Stomach (tissue), 19 donors: ENCODE measurements around the gene KRT81. TPM values are rescaled to one million over a fixed set of nuclear protein-coding genes. Genes with fewer than 3 reads are reported as not detected.

Source experiments
- DNase-seq, 2 donors: peaks; one replicate each; pipeline versions ENCODE4 v3.0.0 to v3.0.0-alpha.2; 2013 to 2019
- H3K27ac ChIP-seq, 5 donors: fragments of 200-600 bp in 4 of 5; sonication (generic) in 4 of 5; one replicate each; pipeline ENCODE4 v1.5.1; 2013 to 2019; ENCODE audit warnings: mild to moderate bottlenecking in 1 of 5, moderate library complexity in 1 of 5
- H3K27me3 ChIP-seq, 3 donors: fragments of 200-600 bp; sonication (generic); one replicate each; pipeline ENCODE4 v1.5.1; 2017 to 2019; ENCODE audit warnings: mixed run types in 1 of 3
- H3K36me3 ChIP-seq, 4 donors: fragments of 200-600 bp; sonication (generic); 1 replicate in 3 of 4; 2 replicates in 1 of 4; pipeline ENCODE4 v1.5.1; 2016 to 2019
- H3K4me1 ChIP-seq, 4 donors: fragments of 200-600 bp; sonication (generic); one replicate each; pipeline ENCODE4 v1.5.1; 2016 to 2019
- H3K4me3 ChIP-seq, 4 donors: fragments of 200-600 bp; sonication (generic) in 3 of 4; one replicate each; pipeline ENCODE4 v1.5.1; 2016 to 2019; ENCODE audit warnings: mild to moderate bottlenecking in 1 of 4
- H3K9me3 ChIP-seq, 4 donors: fragments of 200-600 bp; sonication (generic); one replicate each; pipeline ENCODE4 v1.5.1; 2016 to 2019
- EP300 ChIP-seq: sonication (generic); formaldehyde crosslinking; IDR thresholded peaks from one replicate; pipeline ENCODE4 v1.6.1; 2017; ENCODE audit warnings: antibody characterized with exemption
- POLR2A ChIP-seq, 4 donors: fragments of 450-650 bp; IDR thresholded peaks; one replicate each; pipeline ENCODE4 v1.6.1; 2016; ENCODE audit warnings: antibody characterized with exemption in 4 of 4, control low read depth in 2 of 4, mild to moderate bottlenecking in 1 of 4, moderate library complexity in 1 of 4
- POLR2AphosphoS5 ChIP-seq, 3 donors: sonication (generic); formaldehyde crosslinking; IDR thresholded peaks; one replicate each; pipeline ENCODE4 v1.6.1; 2016; ENCODE audit warnings: antibody characterized with exemption in 3 of 3
- WGBS, 5 donors: extraction: QIAGEN DNeasy Blood & Tissue Kit in 3 of 5; methylation state at CpG; one replicate each; pipeline versions ENCODE4 v1.1.5 to v1.1.7; 2013 to 2018; 5-methylcytosine and 5-hydroxymethylcytosine counted together
- intact Hi-C: fragments of 100-400 bp; cut with DNase I; formaldehyde crosslinking; loops from one replicate; pipeline ENCODE4 v1.15.1; 2023; ENCODE audit warnings: low total_unique reads
- long read RNA-seq, 10 donors: transcript quantifications; one replicate each; lab custom pipeline, GENCODE V29; 2026
- polyA plus RNA-seq, 3 donors: library from polyadenylated mRNA; stranded (reverse); fragments of 200-250 nt; gene quantifications; one replicate each; pipeline ENCODE4 v1.2.3, GENCODE V29; 2013
- total RNA-seq, 5 donors: library from RNA; depleted of rRNA; stranded (reverse); fragments of >200 nt; gene quantifications; one replicate each; pipeline versions ENCODE4 v1.1.0 to v1.2.3, GENCODE V29; 2014 to 2016
- TF ChIP-seq, protein P1 (sequence below), 7 experiments: fragments of 450-650 bp in 4 of 7; fragments of 200-600 bp in 3 of 7; sonication (generic) in 3 of 7; IDR thresholded peaks; one replicate each; pipeline ENCODE4 v1.5.1; 2016 to 2019; ENCODE audit warnings: antibody characterized with exemption in 7 of 7, control low read depth in 2 of 7, mild to moderate bottlenecking in 1 of 7
- donor health status: healthy with polysubstance abuse.
- donor health status: Bipolar disorder and iron deficiency.
- donor health status: healthy.

Gene KRT81
- total RNA-seq = not detected
- polyA plus RNA-seq = under 1 TPM in 1 of 3 donors, not detected in 2; 0.15 TPM
- long read RNA-seq, donor 1 = 0 reads
- long read RNA-seq, donor 2 = 0 reads
- long read RNA-seq, donor 3 = 0 reads
- long read RNA-seq, donor 4 = 0 reads
- long read RNA-seq, donor 5 = 0 reads
- long read RNA-seq, donor 6 = 0 reads
- long read RNA-seq, donor 7 = 0 reads
- long read RNA-seq, donor 8 = 0 reads
- long read RNA-seq, donor 9 = 0 reads
- long read RNA-seq, donor 10 = 0 reads

DNA sequence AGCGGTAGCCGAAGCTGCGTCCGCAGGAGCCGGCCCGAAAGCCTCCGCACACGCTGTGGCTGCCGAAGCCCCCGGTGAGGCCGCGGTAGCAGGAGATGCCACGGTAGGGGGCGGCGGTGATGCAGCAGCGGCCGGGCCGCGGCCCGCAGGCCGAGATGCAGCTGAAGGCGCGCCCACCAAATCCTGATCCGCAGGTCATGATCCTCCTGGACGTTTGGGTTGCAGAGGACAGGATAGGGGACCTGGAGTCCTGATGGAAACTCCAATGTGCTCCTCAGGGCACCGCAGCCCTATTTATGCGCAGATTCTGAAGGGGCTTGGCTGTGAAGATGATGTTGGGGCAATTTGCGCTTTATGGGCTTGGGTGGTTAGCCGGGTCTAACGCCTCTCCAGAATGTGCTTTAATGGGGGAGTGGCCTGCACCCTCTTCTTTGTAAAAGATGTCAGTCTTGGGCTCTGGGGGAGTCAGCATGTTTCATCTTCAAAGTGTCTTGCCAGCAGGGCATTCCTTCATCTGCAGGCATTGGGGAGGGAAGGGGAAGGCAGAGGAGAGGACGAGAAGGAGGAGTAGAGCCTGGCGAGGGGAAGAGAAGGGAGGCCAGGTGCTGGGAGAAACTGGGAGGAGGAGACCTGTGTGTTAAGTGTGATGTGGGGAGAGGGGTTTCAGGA, at the start of gene KRT81:
Gene KRT81, minus strand, starts transcription at position 268 of the 669 bp plus-strand sequence. Its CDS starts 69 bp downstream, at position 199.
- no peak within 1 kb of the TSS for H3K27ac ChIP-seq
- WGBS, 5 donors = 34 to 73% (median 53%) methylated on average over 10 to 22 of the region's 32 CpGs
- no peaks in the 10 kb centered on the region for H3K36me3 ChIP-seq
- TF ChIP-seq, protein P1, sequence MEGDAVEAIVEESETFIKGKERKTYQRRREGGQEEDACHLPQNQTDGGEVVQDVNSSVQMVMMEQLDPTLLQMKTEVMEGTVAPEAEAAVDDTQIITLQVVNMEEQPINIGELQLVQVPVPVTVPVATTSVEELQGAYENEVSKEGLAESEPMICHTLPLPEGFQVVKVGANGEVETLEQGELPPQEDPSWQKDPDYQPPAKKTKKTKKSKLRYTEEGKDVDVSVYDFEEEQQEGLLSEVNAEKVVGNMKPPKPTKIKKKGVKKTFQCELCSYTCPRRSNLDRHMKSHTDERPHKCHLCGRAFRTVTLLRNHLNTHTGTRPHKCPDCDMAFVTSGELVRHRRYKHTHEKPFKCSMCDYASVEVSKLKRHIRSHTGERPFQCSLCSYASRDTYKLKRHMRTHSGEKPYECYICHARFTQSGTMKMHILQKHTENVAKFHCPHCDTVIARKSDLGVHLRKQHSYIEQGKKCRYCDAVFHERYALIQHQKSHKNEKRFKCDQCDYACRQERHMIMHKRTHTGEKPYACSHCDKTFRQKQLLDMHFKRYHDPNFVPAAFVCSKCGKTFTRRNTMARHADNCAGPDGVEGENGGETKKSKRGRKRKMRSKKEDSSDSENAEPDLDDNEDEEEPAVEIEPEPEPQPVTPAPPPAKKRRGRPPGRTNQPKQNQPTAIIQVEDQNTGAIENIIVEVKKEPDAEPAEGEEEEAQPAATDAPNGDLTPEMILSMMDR (IDR thresholded peaks at IDR 0.05) = no peak
- TF ChIP-seq POLR2A (IDR thresholded peaks at IDR 0.05) (no peak), POLR2AphosphoS5 (IDR thresholded peaks at IDR 0.05) (no peak), EP300 (no peak)
- no peak within 1 kb of the TSS for H3K4me3 ChIP-seq
- H3K9me3 ChIP-seq = no peaks in the 10 kb centered on the region
- peak in 1 of 2 donors; percentile 11 for DNase-seq
- intact Hi-C loops = no loop called here
- H3K27me3 ChIP-seq = peaks cover 0 to 30% (median 7%) of the 10 kb centered on the region in 3 donors
- H3K4me1 ChIP-seq = no peaks in the 10 kb centered on the region

DNA sequence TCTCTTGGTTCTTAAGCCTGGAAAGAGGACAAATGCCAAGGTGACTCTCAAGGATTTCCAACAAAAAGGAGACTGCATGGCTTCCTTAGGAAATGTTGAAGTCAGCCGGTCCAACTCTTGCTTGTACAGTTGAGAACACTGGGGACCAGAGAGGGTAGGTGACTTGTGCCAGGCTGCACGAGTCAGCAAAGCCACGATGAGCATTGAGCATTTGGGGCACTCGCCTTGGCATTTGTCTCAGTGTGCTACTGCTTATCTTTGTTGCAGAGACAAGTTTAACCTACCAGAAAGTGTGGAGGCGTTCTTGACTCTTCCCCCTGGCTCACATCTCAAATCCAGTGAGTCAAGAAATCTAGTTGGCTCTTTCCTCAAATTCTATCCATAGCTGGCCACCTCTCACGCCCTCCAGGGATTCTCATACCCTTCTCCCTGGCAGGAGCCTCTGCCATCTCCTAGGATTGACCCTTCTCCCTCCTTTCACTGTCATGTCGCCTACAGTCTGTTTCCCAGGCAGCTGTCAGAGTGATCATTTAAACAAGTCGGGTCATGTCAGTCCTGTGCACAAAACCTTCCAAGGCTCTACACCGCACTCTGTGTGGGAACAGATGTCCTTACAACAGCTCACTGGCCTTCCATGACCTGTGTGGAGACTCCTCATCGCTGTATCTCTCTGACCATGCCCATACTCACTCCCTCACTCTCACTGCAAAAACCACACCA, 47.1 kb upstream of the KRT81 start:
- H3K36me3 ChIP-seq = no peaks in the 10 kb centered on the region
- TF ChIP-seq POLR2A (IDR thresholded peaks at IDR 0.05) (no peak), POLR2AphosphoS5 (IDR thresholded peaks at IDR 0.05) (no peak), EP300 (no peak)
- TF ChIP-seq, protein P1 (IDR thresholded peaks at IDR 0.05) = no peak
- H3K4me3 ChIP-seq = no peak overlapping the region
- H3K27me3 ChIP-seq = peaks cover 0 to 3% (median 0%) of the 10 kb centered on the region in 3 donors
- intact Hi-C loops = no loop called here
- H3K27ac ChIP-seq = no peak overlapping the region
- no peak for DNase-seq
- H3K9me3 ChIP-seq = peaks cover 3 to 17% (median 12%) of the 10 kb centered on the region in 4 donors
- H3K4me1 ChIP-seq = no peaks in the 10 kb centered on the region
- 82 to 88% (median 85%) methylated on average over 10 of the region's 10 CpGs for WGBS, 5 donors

DNA sequence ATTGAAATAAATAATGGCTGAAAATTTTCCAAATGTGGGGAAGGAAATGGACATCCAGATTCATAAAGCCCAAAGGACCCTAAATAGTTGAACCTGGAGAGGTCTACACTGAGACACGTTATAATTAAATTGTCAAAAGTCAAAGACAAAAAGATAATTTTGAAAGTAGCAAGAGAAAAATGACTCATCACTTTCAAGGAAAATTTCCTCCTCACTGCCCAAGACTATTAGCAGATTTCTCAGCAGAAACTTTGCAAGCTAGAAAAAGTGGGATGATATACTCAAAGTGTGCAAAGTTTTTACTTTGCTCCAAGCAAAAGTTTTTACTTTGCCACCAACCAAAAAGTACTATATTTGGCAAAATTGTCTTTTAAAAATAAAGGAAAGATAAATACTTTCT, 45.7 kb upstream of the KRT81 start:
- intact Hi-C loops = no loop called here
- Histone ChIP-seq H3K4me3 (no peak overlapping the region), H3K36me3 (no peaks in the 10 kb centered on the region), H3K9me3 (peaks cover 0 to 14% (median 8%) of the 10 kb centered on the region in 4 donors), H3K27ac (no peak overlapping the region), H3K4me1 (no peaks in the 10 kb centered on the region), H3K27me3 (peaks cover 0 to 5% (median 0%) of the 10 kb centered on the region in 3 donors)
- DNase-seq = no peak
- 61 to 79% (median 73%) methylated on average over 1 of the region's 1 CpG for WGBS, 5 donors
- TF ChIP-seq EP300 (no peak), POLR2A (IDR thresholded peaks at IDR 0.05) (no peak), POLR2AphosphoS5 (IDR thresholded peaks at IDR 0.05) (no peak)
- TF ChIP-seq, protein P1 (IDR thresholded peaks at IDR 0.05) = no peak

DNA sequence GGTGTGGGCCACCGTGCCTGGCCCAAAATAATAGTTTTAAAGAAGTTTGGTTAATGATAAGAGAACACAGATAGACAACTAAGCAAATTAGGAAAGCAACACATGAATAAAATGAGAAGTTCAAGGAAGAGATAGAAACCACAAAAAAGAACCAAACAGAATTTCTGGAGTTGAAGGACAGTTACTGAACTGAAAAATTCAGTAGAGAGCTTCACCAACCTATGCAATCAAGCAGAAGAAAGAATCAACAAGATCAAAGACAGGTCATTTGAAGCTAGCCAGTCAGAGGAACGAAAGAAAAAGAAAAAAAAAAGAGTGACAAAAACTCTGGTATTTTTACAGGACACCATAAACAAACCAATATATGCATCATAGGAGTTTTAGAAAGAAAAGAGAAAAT, 45.3 kb upstream of the KRT81 start:
- no peak for DNase-seq
- Histone ChIP-seq H3K36me3 (no peaks in the 10 kb centered on the region), H3K4me3 (no peak overlapping the region), H3K4me1 (no peaks in the 10 kb centered on the region), H3K9me3 (peaks cover 0 to 14% (median 8%) of the 10 kb centered on the region in 4 donors), H3K27me3 (peaks cover 0 to 5% (median 0%) of the 10 kb centered on the region in 3 donors), H3K27ac (no peak overlapping the region)
- intact Hi-C loops = no loop called here
- 51 to 87% (median 70%) methylated on average over 2 of the region's 2 CpGs for WGBS, 5 donors
- TF ChIP-seq EP300 (no peak), POLR2A (IDR thresholded peaks at IDR 0.05) (no peak), POLR2AphosphoS5 (IDR thresholded peaks at IDR 0.05) (no peak)
- TF ChIP-seq, protein P1 (IDR thresholded peaks at IDR 0.05) = no peak
